OCI-LY3 (cell line): ENCODE measurements around the gene CCNJL.

Experiments
- CTCF ChIP-seq: fragments of 200-600, 300-600 bp; sonication (generic); IDR thresholded peaks from 2 replicates; pipeline ENCODE4 v1.5.1; 2014; ENCODE audit warnings: antibody characterized with exemption, low read length, low read depth
- EZH2phosphoT487 ChIP-seq: fragments of 200-600 bp; shearing (Covaris generic); IDR thresholded peaks from 2 replicates; pipeline ENCODE4 v1.6.1; 2018; ENCODE audit warnings: antibody characterized with exemption, mixed run types, low read depth

DNA sequence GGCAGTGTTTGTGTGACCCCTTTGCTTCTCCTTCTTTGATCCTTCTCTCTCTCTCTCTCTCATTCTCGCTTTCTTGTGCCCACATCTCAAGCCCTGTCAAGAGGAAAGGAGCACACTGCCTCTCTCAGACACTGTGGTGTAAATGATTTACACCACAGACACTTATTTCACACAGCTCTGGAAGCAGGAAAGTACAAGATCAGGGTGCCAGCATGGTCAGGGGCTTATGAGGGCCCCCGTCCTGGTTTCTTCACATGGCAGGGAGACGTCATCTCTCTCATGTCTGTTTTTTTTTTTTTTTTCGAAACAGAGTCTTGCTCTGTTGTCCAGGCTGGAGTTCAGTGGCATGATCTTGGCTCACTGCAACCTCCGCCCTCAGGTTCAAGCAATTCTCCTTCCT lies 76.6 kb downstream of the CCNJL start:
- TF ChIP-seq CTCF (no peak), EZH2phosphoT487 (no peak)
